ENCODE data around the gene DNAJA1.
"Not testable (repeated sequence)": the region's sequence is repeated elsewhere in the genome, so short reads cannot be mapped to it uniquely, and the experiment has no call there.

The DNAJA1 gene

DNA sequence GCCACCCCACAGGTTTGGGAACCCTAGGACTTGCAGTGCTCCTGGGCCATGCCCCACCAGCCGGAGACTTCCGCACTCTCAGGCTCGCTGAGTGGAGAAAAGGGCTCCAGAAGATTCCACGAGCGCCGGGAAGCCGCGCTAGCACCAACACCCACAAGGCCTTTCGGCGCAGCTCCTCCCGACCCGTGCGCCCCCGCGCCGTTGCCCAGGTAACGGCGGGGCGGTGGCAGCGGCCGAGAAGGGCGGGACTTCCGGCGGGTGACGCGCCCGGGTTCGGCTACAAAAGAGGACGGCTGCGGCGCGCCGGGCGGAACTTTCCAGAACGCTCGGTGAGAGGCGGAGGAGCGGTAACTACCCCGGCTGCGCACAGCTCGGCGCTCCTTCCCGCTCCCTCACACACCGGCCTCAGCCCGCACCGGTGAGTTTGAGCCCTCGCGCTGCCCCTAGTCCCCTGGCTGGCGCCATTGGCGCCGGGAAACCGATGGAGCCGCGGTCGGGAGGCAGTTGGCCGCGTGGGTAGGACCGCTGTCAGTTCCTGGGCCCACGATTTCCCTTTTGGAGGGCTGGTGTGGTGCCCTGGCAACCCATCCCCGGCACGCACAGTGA is at the start of gene DNAJA1:
TSS of gene DNAJA1 (plus strand) at position 308 of the 606 bp plus-strand sequence. CDS start 1,212 bp downstream, outside the sequence.
- DNase-seq: peak; percentile 78

DNA sequence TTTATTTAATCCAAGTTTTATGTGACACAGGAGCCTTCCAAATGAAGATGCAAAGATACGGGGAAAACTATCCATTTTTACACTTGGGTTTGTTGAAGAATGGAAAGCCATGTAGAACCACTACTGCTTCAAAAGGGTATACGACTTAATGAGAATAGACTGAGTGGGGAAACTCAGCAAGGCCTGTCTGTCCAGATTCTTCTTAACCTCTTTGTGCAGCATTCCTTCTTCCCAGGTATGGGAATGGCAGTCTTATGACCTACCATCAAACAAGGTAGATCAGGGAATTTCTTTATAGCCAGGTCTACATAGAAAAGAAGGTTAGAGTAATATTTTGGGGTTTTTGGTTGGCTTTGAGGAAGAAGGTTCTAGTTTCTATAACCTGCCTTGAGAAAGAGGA is 47.0 kb upstream of the DNAJA1 start:
- DNase-seq: no peak

DNA sequence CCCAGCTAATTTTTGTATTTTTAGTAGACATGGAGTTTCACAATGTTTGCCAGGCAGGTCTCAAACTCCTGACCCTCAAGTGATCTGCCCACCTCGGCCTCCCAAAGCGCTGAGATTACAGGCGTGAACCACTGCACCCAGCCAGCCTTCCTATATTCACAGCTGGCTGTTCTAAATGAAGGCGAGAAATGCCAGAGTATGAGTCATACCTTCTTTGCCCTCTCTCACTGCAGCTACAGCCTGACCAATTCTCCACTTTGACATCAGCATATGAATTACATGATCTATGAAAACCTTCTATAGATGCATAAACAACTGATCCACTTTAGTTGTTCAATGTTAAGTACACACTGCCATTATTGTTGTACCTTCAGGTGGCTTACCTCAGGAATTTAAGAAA is 38.1 kb upstream of the DNAJA1 start:
- DNase-seq: no peak

DNA sequence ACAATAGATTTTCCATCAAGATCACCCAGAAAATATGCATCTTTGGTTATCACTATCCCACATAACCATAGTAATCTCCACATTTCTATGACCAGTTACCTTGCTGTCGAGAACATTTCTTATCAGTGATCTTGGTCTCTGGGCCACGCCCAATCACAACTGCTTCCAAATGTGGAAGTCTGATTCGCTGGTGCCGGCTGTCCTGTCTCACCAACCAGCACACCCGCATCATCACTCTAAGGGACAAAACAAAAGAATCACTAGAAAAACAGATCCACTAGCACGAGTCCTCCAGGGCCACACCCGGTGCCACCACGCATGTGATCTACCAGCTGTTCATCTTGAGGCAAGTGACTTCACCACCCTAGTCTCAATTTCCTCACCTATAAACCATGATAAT is 35.4 kb upstream of the DNAJA1 start:
- no peak for DNase-seq

DNA sequence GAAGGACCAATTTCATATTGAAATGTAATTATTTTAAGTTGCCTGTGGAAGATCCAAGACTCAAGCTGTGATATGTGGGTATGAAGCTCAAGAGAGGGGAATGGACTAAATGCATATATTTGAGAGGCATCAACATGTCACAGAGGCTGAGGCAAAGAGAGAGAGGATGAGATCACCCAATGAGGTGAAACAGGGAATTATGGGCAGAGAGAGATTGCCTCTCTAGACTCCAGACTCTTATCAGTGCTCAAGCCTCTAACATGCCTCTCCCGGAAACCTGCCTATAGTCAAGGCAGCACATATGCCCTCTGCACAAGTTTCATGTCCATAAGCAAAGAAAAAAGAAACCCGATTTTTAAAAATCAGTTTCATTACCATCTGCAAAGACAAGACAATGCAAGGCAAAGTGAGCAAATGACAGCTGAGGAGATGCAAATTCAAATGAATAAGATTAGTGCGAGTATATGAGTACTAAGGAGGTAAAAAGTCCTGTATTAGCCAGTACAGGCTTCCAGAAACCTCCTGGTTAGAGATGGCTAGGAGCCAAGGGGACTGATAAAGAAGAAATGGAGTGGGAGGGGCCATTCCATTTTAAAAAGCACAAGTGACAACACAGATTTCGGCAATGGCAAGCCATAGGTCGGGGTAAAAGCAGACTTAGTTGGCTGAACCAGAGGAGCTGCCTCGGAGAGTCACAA is 33.0 kb upstream of the DNAJA1 start:
- no peak for DNase-seq

DNA sequence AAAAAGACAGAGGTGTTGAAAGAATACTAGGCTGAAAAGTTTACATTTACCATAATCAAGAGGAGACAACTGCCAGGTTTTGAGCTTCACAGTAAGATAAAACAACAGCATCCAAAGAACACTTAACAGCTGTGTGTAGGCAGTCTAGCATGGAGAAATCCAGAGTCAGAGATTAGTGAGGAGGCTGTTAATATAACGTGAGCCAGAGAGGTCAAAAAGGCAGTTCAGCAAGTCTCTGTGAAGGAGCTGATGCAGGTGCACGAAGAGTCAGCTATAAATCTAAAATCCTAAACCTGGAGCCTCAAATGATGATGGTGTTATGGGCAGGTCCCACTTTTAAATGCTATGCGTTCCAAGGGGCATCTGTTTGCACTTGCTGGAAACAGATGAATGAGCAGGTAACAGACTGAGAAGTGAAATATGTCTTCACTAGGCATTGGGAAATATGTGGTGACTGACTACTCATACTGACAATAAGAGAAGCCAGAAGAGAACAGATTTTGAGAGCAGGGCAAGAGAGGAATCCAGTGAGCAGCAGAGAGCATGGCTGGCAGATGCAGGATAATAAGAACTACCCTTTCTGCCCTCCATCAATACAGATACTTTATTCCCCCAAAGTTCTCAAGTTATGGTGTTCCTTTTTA is 32.4 kb upstream of the DNAJA1 start:
- DNase-seq: no peak

DNA sequence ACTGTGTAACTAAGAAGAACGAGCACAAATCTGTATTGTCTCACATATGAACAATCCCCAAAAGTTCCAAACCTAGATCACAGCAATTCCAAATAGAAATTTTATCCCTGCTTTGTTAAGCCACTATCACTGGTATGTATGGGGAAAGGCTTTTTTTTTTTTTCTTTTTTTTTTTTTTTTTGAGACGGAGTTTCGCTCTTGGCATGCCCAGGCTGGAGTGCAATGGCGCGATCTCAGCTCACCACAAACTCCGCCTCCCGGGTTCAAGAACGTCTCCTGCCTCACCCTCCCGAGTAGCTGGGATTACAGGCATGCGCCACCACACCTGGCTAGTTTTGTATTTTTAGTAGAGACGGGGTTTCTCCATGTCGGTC is 24.4 kb upstream of the DNAJA1 start:
- not testable (repeated sequence) for DNase-seq

DNA sequence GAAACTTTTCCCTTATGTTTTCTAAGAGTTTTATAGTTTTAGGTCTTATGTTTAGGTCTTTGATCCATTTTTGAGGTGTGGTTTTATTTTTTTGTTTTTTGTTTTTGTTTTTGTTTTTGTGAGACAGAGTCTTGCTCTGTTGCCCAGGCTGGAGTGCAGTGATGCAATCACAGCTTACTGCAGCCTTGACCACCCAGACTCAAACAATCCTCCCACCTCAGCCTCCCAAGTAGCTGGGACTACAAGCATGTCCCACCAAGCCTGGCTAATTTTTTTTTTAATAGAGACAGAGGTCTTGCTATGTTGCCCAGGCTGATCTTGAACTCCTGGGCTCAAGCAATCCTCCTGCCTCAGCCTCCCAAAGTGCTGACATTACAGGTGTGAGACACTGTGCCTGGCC is 19.7 kb upstream of the DNAJA1 start:
- DNase-seq: not testable (repeated sequence)

DNA sequence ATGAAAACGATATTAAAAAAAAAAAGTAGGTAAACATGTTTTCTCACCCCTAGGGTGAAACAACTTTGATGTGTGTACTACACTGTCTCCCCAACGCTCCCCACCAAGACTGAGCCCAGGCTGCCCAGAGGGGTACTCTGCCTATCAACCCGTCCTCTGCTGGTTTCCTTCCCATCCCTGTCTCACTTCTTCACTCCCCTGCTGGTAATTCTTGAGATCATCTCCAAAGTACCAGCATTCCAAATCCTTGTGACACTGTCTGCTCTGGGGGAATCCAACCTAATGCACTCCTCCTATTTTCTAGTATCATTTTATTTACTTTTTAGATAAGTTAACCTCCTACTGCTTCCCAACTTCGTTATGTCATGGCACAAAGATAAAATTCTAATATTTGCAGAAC is 17.3 kb upstream of the DNAJA1 start:
- DNase-seq: no peak

DNA sequence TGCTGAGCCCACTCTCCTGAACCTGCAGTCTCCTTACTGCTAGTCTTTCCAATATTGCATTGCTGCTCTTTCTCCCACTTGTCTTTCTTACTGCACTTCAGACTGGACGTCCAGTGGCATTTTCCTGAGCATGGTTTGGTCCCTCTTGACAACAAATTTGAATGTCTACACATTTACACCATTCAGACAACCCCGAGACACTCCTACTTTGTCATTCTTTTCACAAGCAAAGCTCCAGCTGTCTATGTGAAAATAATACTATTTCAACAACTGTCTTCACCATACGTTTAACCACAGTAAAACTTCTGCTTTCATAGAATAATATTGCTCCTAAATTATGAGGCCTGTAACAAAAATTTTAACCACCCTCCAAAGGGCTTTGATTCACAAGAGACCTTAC is 13.2 kb upstream of the DNAJA1 start:
- DNase-seq: no peak

DNA sequence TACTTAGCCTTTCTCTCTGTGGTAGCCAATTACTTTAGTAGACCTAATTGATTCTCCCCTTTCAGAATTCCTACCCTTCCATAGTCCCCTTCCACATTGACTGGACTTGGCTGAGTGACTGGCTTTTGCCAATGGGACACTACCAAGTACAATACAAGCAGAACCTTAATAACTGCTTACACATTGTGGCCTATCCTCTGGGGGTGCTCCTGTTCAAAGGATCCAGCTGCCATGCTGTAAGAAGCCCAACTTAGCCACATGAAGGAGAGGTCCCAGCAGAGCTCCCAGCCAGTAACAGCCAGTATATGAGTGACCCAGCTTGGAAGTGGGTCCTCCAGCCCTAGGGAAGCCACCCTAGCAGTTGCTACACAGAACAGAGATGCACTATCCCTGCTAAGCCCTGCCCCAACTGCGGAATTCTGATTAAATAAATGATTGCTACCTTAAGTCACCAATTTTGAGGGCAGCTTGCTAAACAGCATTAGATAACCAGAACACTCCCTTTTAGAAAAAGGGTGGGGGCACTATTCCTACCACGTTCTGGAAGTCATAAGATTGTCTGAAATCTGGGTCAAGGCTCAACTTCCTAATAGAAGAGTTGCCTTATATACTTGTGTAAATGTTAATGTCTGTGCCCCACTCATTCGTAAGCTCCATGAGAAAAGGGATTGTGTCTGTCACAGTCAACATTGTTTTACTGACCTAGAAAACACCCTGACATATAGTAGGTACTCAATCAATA is 12.6 kb upstream of the DNAJA1 start:
- no peak for DNase-seq

DNA sequence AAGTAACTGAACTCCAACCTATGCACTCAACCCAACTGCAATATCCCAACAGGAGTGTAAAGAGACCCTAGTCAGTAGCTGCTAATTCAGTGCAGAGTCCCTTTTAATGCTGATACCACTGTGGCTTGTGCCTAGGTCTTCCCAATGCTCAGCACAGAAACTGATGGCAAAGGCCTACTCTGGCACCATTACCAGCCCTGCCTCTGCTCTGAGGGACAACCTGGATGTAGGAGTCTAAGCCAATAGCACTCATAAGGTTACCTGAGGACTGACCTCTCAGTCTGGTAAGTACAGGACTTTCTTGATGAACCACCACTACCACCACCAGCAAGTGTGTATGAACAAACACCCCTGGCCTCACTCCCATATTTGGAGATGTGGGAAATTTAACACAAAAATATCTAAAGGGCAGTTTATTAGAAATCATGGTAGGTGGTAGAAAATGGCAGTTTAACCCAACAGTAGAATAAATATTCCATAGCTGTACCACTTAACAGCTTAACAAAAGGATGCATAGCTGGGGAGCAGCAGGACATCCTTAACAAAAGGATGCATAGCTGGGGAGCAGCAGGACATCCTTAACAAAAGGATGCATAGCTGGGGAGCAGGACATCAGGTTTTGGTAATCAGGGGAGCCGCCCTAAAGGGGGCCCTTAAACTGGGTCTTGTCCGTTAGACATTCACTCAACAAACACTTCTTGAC is 11.0 kb upstream of the DNAJA1 start:
- no peak for DNase-seq

DNA sequence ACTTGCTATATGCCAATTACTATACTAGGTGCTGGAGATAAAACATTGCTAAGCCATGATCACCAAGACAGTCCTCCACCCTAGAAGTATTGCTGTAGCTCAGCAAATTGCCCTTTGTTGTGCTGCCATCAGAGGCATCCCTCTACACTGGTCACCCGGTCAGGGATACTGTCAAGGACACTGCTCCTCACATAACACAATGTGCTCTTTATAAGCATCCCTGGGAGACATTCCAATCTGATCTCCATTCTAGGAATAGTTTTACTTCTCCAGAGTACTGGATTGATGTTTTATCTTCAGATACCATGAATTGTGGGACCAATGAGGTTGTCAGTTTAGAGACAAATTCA is 10.4 kb upstream of the DNAJA1 start:
- no peak for DNase-seq

DNA sequence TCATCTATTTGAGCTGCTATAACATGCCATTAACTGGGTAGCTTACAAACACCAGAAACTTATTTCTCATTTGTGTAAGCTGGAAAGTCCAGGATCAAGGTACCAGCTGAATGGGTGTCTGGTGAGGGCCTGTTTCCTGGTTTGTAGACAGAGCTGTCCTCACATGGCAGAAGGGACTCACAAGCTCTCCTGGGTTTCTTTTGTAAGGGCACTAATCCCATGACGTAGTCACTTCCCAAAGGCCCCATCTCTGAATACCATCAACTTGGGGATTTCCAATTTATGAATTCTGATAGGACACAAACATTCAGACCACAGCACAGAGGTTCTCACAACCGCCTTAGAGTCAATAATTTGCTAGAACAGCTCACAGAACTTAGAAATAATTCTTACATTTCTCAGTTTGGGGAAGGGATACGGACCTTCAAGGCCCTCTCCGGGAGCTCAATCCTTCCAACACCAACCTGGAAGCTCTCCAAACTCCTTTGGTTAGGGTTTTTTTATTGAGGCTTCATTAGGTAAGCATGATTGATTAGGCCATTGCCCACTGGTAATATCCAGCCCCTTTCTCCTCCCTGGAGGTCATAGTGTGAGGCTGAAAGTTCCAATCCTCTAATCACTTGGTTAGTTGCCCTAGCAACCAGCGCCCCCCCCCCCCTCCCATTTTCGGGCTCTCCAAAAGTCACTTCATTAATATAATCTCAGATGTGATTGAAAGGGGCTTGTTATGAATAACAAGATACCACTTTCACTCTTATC is 7.6 kb upstream of the DNAJA1 start:
- DNase-seq: no peak

DNA sequence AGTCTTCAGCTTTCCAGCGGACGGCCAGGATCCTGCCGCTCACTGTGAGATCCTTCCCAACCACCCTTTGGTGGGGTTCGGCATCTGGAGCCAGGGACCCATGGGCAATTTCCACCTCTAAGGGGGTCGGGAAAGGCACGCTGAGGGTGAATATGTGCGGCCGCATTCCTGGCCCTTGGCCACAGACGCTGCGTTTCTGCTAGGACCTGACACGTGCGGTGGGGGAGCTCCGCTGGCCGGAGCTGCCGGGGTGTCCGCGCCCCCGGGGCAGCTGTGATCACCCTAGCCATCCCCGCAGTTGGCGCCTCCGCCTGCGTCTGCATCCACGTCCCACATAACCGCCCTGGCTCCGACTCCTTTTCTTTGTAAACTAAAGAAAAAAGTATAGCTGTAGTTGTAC is 5.3 kb upstream of the DNAJA1 start:
- no peak for DNase-seq

DNA sequence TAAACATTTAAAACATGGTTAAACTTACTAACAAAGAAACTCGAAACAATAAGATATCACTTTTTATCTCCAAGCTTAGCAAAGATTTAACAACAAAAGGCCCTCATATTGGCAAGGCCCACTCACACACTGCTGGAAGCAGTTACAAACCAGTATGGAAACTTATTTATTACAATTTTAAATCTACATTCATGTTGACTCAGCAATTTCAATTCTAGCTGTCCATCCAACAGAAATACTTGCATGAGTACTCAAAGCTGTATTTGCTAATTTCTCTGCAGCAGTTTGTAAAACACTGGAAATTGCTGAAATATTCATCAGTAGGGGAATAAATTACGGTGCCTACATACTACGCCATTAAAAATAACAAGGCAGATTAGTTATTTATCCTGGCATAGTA is 2.8 kb upstream of the DNAJA1 start:
- DNase-seq: no peak

DNA sequence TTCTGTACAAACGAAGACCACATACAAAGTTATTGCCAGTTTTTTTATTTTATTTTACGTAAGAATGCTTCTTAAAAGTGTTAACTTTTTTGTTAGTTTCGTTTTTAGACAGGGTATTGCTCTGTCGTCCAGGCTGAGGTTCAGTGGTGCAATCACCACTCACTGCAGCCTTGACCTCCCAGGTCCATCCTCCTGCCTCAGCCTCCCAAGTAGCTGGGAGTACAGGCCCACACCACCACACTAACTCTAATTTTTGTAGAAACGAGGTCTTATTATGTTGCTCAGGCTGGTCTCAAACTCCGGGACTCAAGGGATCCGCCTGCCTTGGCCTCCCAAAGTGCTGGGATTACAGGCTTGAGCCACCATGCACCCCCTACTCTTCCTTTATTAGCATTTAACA is 2.3 kb upstream of the DNAJA1 start:
- DNase-seq: no peak

DNA sequence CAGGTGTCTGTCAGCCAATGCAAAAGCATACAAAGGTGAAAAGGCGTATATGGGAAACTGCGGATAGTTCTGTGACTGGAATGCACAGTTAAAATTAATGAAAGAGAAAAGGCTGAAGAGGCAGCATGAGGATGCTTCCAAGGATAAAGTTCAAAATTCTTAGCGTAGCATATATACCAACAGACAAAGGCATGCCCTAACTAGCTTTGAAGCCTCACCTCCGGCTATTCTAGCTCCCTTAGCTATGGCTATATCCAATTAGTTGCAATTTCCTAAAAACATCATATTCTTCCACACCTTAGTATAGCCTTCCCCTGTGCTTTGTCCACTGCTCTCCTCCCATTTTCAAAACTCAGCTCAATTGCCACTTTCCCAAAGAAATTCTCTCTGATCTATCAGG is 1.4 kb upstream of the DNAJA1 start:
- no peak for DNase-seq

DNA sequence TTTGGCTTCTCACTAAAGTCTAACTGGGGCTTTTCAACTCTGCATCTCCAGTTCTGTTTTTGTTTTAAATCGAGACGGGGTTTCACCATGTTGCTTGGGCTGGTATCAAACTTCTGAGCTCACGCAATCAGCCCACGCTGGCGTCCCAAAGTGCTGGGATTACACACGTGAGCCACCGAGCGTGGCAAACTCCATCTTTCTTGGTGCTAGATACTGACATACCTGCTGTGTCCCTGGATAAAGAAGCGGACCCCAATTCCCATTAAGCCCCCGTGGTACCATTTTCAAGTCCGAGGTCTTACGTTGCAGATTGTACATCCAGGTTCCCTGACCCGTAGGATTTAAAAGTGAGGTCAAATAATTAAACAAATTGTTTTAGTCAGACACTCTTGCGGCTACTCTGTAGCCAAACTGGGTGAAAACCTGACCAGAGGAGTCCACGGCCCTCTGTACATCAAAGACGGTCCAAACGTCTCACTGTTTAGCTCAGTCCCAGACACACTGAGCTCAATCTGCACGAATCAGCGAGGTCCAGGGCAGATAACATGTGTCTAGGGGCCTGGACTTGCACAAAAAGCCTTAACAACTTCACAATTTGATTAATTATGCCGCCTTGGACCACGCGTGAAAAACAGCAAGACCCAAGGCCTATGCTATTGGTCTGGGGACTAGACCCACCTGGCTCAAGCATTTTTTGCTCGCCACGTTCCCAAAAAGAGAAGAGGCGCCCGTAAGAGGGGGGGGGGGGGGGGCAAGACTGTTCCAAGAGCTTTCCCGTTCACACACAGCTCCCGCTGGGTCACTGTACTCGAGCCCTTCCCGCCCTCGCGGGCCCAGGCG is 727 bp upstream of the DNAJA1 start:
- DNase-seq: no peak

DNA sequence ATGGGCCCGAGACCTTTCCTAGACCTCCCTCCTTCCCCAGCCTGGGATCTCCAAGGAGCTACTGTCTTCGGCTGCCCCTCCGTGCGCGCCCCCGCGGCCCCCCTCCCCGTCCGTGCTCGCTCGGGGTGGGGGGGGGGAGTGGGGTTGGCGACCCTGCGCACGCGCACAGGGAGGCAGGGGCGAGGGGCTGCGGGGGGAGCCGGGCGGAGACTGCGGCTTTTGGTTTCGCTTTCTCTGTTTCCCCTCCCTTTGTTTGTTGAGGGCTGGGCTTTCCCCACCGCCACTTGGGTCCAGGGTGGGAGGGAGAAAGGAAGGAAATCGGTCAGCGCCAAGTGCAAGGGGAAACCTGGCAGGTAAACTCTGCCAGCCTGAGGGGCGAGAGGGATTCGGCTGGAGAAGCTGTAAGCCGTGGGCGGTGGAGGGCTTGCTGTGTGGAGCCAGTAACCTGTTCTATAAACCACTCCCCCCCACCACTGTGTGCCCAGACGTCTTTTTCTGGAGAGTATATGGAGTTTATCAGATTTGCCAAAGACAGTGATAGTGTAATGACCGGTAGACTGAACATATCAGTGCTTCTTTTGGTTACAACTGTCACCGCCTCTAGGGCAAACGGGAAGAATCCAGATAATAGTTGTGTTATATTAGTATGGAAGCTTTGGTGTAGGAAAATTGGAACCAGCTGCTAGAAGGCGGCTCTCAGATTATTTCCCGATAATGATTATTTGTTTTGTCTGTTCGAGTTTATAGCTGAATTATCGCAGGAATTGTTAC is 684 bp downstream of the DNAJA1 start:
- DNase-seq: peak; percentile 28
